ENCODE measurements around the gene LTBP1. TPM values are rescaled to one million over a fixed set of nuclear protein-coding genes. Genes with fewer than 3 reads are reported as not detected.

LTBP1 gene
- total and polyA plus RNA-seq, 9 donors, result 13.5 to 117 (median 41.8) TPM

- WGBS, 3 donors, result 7 to 18% (median 13%) methylated on average over 2 of the region's 2 CpGs
Observed at GRCh38 chr2:33068261-33068660, 121.5 kb downstream of the LTBP1 start.

GRCh38 chr2:33069894-33070651 is 123.3 kb downstream of the LTBP1 start:
- H3K4me3 ChIP-seq, result no peak overlapping the region
- H3K36me3 ChIP-seq, result no peaks in the 10 kb centered on the region
- 66 to 75% (median 71%) methylated on average over 10 of the region's 10 CpGs for WGBS, 3 donors
- peaks cover 4% of the 10 kb centered on the region for H3K4me1 ChIP-seq (ENCODE audit: insufficient read depth)
- peak in 1 of 5 donors; percentile 39 for DNase-seq
- TF ChIP-seq POLR2A (IDR thresholded peaks at IDR 0.05) (no peak), EP300 (IDR thresholded peaks at IDR 0.05) (no peak), CTCF (IDR thresholded peaks at IDR 0.05) (no peak)
- H3K9me3 ChIP-seq, result no peaks in the 10 kb centered on the region
- intact Hi-C loops (cut with DNase I), result loop anchor here in 1 of 4 donors (5.0 to 10.0 kb wide), 2 partner anchors 42 to 95 kb away; no protein-coding TSS in a partner anchor
- H3K27me3 ChIP-seq, result no peaks in the 10 kb centered on the region
- no peak overlapping the region for H3K27ac ChIP-seq

More at GRCh38 chr2:33068261-33068660, 121.5 kb downstream of the LTBP1 start:
- no peak for DNase-seq
- no peaks in the 10 kb centered on the region for H3K9me3 ChIP-seq
- intact Hi-C loops (cut with DNase I), result loop anchor here in 1 of 4 donors (10.0 kb wide), 1 partner anchor 97 kb away; no protein-coding TSS in a partner anchor
- H3K27ac ChIP-seq, result no peak overlapping the region
- peaks cover 4% of the 10 kb centered on the region for H3K4me1 ChIP-seq (ENCODE audit: insufficient read depth)
- no peak overlapping the region for H3K4me3 ChIP-seq
- no peaks in the 10 kb centered on the region for H3K36me3 ChIP-seq
- TF ChIP-seq POLR2A (IDR thresholded peaks at IDR 0.05) (no peak), CTCF (IDR thresholded peaks at IDR 0.05) (no peak), EP300 (IDR thresholded peaks at IDR 0.05) (no peak)
- H3K27me3 ChIP-seq, result no peaks in the 10 kb centered on the region

GRCh38 chr2:33071591-33071990 is 124.8 kb downstream of the LTBP1 start:
- H3K27ac ChIP-seq, result no peak overlapping the region
- no peaks in the 10 kb centered on the region for H3K9me3 ChIP-seq
- WGBS, 3 donors, result 44 to 56% (median 51%) methylated on average over 5 of the region's 5 CpGs
- intact Hi-C loops (cut with DNase I), result loop anchor here in 1 of 4 donors (5.0 kb wide), 1 partner anchor 41 kb away; no protein-coding TSS in a partner anchor
- no peaks in the 10 kb centered on the region for H3K27me3 ChIP-seq
- H3K36me3 ChIP-seq, result no peaks in the 10 kb centered on the region
- peaks cover 4% of the 10 kb centered on the region for H3K4me1 ChIP-seq (ENCODE audit: insufficient read depth)
- DNase-seq, result no peak
- H3K4me3 ChIP-seq, result no peak overlapping the region
- TF ChIP-seq EP300 (IDR thresholded peaks at IDR 0.05) (no peak), POLR2A (IDR thresholded peaks at IDR 0.05) (no peak), CTCF (IDR thresholded peaks at IDR 0.05) (no peak)

GRCh38 chr2:33072614-33073013 is 125.9 kb downstream of the LTBP1 start:
- H3K9me3 ChIP-seq, result no peaks in the 10 kb centered on the region
- H3K27ac ChIP-seq, result no peak overlapping the region
- no peaks in the 10 kb centered on the region for H3K27me3 ChIP-seq
- no peaks in the 10 kb centered on the region for H3K36me3 ChIP-seq
- H3K4me1 ChIP-seq (ENCODE audit: insufficient read depth), result peaks cover 4% of the 10 kb centered on the region
- no peak overlapping the region for H3K4me3 ChIP-seq
- TF ChIP-seq EP300 (IDR thresholded peaks at IDR 0.05), result no peak
- TF ChIP-seq POLR2A (IDR thresholded peaks at IDR 0.05), result no peak
- no peak for TF ChIP-seq CTCF (IDR thresholded peaks at IDR 0.05)
- intact Hi-C loops (cut with DNase I), result loop anchor here in 1 of 4 donors (5.0 kb wide), 1 partner anchor 40 kb away; no protein-coding TSS in a partner anchor
- DNase-seq, result no peak
- WGBS, 3 donors, result 81 to 83% (median 82%) methylated on average over 6 of the region's 6 CpGs

Measured in ovary (tissue), 9 donors.